ENCODE data around the gene MRPL57. TPM values are rescaled to one million over a fixed set of nuclear protein-coding genes. Genes with fewer than 3 reads are reported as not detected.

MRPL57 gene
- total RNA-seq, 4 donors from 2014 or later = 7.2 to 60.0 (median 11.9) TPM

GRCh38 chr13:21225841-21226581 lies 49.6 kb downstream of the MRPL57 start:
- no peaks in the 10 kb centered on the region for H3K27me3 ChIP-seq
- no peak overlapping the region for H3K4me3 ChIP-seq
- TF ChIP-seq POLR2A (IDR thresholded peaks at IDR 0.05) (no peak), CTCF (IDR thresholded peaks at IDR 0.05) (no peak)
- intact Hi-C loops (cut with DNase I; ENCODE audit: low total_unique reads) = no loop called here
- peaks cover 0 to 4% of the 10 kb centered on the region in 2 donors for H3K9me3 ChIP-seq
- no peaks in the 10 kb centered on the region for H3K36me3 ChIP-seq
- no peaks in the 10 kb centered on the region for H3K4me1 ChIP-seq
- H3K27ac ChIP-seq = no peak overlapping the region
- no peak for DNase-seq

GRCh38 chr13:21227917-21228316 lies 51.5 kb downstream of the MRPL57 start:
- Histone ChIP-seq H3K4me1 (no peaks in the 10 kb centered on the region), H3K27me3 (no peaks in the 10 kb centered on the region), H3K4me3 (no peak overlapping the region), H3K9me3 (no peaks in the 10 kb centered on the region), H3K36me3 (no peaks in the 10 kb centered on the region), H3K27ac (no peak overlapping the region)
- TF ChIP-seq POLR2A (IDR thresholded peaks at IDR 0.05) = no peak
- TF ChIP-seq CTCF (IDR thresholded peaks at IDR 0.05) = no peak
- no peak for DNase-seq
- intact Hi-C loops (cut with DNase I; ENCODE audit: low total_unique reads) = no loop called here

Small RNAs within 50 kb of the gene (small RNA-seq; reads per million reads assigned to genes)
- gene AL158032.1 (not detected), gene RF00086 (not detected)

Other genes with a start within 250 kb of the MRPL57 start
- 10 to 100 TPM in 3 of 4 donors, 1 to 10 TPM in 1; 8.5 to 32.5 (median 12.6) TPM for gene LATS2, start 115.1 kb upstream of the MRPL57 start, total RNA-seq
- gene SAP18, start 36.5 kb upstream of the MRPL57 start, total RNA-seq = 100 to 1,000 TPM in 1 of 4 donors, 10 to 100 TPM in 3; 22.8 to 182 (median 37.3) TPM
- gene SKA3, start 106 bp upstream of the MRPL57 start, total RNA-seq = 10 to 100 TPM in 1 of 4 donors, under 1 TPM in 1, not detected in 2; 0.49 to 20.9 TPM